GM18870 (cell line): ENCODE measurements around the gene SLC6A9.

Source experiments
- ATAC-seq: cut with Tn5 transposase; IDR thresholded peaks from one replicate; pipeline ENCODE4 v1.9.1; 2021; ENCODE audit warnings: moderate library complexity; ENCODE audit not compliant: unreplicated experiment

Gene SLC6A9

DNA sequence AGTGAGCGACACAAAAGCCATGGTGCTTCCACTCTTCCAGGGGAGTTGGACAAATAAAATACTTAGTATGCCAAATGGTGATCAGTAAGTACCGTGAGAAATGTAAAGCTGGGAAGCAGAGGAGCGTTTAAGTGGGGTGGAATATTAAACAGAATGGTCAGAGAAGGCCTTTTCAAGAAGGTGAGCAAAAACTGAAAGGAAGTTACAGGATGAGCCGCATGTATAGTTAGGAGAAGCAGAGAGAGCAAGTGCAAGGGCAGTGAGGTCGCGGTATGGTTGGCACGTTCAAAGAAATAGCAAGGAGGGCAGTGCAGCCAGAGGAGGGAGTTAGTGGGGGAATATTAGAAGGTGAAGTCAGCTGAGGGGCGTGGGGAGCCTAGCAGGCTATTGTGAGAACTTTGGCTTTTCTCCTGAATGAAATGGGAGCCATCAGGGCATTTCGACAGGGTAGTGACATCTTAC, 57.2 kb downstream of the SLC6A9 start:
- no peak for ATAC-seq

DNA sequence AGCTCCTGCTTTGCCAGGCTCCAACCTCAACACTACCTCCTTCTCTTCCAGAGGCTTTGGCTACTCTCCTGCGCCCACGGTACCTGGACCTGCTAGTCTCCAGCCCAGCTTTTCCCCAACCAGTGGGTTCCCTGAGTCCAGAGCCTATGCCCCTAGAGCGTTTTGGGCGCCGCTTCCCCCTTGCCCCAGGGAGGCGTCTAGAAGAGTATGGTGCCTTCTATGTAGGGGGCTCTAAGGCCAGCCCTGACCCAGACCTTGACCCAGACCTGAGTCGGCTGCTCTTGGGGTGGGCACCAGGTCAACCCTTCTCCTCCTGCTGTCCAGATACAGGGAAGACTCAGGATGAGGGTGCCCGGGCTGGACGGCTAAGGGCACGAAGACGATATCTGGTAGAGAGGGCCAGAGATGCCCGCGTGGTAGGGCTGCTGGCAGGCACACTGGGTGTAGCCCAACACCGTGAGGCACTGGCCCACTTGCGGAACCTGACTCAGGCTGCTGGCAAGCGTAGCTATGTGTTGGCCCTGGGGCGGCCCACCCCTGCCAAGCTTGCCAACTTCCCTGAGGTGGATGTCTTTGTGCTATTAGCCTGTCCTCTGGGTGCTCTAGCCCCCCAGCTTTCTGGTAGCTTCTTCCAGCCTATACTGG, 59.8 kb downstream of the SLC6A9 start:
- ATAC-seq = no peak

- no peak for ATAC-seq
These were observed 60.4 kb downstream of the SLC6A9 start for GRCh38 chr1:43970911-43971310.

GRCh38 chr1:43970502-43970901, 60.8 kb downstream of the SLC6A9 start:
- ATAC-seq = no peak

GRCh38 chr1:43969746-43970466, 61.4 kb downstream of the SLC6A9 start, which contains the start of gene DPH2:
TSS of gene DPH2 (plus strand) at chr1:43970010. CDS start at chr1:43970176, 166 bp downstream.
- peak; percentile 73 for ATAC-seq

DNA sequence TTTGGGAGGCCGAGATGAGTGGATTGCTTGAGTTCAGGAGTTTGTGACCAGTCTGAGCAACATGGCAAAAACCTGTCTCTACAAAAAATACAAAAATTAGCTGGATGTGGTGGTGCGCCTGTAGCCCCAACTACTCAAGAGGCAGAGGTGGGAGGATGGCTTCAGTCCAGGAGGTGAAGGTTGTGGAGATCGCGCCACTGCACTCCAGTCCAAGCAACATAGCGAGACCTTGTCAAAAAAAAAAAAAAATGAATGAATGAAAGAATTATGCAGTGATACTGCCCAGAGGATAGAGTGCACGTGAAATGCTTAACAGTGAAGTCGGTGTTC, 61.9 kb downstream of the SLC6A9 start:
- peak; percentile 4 for ATAC-seq

DNA sequence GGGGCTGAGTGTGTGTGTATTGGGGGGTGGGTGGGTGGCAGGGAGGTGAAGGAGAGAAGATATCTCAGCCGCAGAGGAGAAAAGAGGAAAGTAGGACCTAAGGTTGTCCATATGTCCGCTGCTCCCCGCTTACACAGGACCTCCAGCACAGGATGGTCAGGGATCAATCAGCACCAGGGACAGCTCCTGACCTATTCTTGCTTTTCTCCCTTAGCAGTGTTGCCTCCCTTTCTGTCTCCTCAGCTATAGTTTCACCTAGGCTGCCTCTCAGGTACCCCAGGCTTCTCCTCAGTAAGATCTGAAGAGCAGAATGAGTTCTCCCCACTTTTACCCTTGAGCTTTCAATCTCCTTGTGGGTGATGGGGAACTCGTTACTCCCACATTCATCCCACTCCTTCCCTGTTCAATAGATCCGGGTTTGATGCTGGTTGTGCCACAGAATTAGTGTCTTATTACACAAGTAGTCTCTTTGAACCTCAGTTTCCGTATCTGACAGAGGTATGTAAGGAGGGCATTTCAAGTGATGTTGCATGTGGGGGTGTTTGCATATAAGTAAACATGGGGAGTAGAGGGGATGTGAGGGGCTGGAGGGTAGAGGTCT, 62.8 kb downstream of the SLC6A9 start:
- no peak for ATAC-seq

DNA sequence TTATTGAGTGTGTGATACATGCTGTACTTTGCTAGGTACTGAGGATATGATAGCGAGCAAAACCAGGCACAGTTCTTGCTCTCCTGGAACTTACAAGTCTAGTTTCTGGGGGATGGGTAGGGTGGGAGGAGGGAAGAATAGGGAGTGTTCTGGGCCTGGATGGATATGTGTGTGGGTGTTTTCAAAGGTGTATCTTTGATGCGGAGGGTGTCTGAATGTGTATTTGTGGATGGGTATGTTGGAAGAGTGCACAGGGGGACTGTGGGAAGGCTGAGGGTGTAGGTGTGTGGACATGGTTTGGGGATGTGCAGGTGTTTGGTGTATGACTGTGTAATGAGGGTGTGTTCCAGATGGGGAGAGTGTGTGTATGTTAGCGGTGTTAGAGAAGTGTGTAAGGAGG, 65.9 kb downstream of the SLC6A9 start:
- ATAC-seq = no peak

- ATAC-seq = no peak
These were observed 67.4 kb downstream of the SLC6A9 start for GRCh38 chr1:43963890-43964289.

GRCh38 chr1:43963006-43963405, 68.3 kb downstream of the SLC6A9 start:
- ATAC-seq = no peak

DNA sequence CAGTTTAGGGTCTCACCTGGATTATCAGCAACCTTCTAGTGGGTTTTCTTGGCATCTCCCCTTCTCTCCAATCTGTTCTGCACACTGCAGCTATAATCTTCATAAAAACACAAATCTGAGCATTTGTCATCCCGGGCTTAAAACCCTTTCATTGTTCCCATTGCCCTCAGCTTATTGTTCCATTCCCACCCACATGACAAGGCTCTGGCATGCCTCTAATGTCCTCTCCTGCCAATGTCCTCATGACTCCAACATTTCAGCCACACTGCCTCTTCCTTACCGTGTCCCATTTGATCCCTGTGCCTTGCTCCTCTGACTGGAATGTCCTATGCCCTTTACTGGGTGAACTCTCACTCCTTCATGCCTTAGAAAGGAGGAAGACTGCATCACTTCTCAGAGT, 68.9 kb downstream of the SLC6A9 start:
- ATAC-seq = no peak

DNA sequence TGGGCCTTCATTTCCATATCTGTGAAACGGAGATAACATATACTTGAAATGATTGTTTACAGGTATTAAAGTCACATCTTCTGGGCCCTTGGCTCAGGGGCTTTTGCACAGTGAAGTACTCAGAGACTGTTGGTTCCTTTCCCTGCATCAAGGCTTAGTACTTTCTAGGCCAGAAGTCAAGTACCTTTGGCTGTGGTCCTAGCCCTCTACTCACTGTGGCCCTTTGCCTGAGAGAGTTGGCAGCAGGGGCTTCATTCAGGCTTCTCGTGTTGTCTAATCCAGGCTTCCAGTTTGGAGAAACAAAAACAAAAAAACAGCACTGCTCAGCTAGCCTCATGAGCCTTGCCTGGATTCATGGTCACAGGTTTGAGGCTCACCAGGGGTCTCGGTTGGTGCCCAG, 69.6 kb downstream of the SLC6A9 start:
- ATAC-seq = no peak

GRCh38 chr1:43960798-43961197, 70.5 kb downstream of the SLC6A9 start:
- no peak for ATAC-seq

GRCh38 chr1:43958351-43959255, 72.7 kb downstream of the SLC6A9 start:
- ATAC-seq = no peak

DNA sequence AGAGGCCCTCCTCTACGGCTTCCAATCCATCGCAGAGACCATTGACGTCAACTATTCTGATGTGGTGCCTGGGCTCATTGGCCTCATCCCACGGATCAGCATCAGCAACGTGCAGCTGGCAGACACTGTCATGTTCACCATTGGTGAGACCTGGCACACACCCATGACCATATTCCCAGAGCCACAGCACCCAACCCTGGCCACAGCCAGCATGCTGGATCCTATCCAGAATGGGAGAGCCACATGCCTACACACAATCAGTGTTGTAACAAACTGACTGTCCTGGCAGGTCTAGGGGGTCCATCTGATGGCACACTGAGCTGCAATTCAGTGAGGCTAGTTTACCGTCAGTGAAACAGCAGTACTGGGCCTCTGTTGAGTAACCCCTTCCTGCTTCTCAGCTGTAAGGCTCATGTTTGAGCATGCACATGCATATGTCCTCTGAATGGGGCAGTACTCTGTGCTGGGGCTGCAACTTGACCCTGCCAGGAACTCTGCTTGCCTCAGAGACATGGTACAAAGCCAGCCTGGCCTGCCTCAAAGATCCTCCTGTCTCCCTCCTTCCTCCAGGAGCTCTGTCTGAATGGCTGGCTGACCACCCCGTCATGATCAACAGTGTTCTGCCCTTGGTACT, 73.7 kb downstream of the SLC6A9 start:
- ATAC-seq = no peak

DNA sequence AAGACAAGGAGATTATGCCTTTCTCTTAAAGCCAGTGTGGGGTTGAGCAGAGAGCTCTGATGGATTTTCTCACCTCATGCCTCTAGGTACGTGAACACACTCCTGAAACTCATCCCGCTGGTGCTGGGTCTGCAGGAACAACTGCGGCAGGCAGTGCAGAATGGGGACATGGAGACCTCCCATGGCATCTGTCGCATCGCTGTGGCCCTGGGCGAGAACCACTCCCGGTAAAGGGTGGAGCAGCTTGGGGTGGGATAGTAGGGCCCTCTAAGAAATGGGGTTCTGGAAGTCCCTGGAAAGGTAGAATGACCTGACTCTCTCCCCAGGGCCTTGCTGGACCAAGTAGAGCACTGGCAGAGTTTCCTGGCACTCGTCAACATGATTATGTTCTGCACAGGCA, 75.0 kb downstream of the SLC6A9 start:
- no peak for ATAC-seq

- no peak for ATAC-seq
These were observed 77.2 kb downstream of the SLC6A9 start for GRCh38 chr1:43954036-43954435.

DNA sequence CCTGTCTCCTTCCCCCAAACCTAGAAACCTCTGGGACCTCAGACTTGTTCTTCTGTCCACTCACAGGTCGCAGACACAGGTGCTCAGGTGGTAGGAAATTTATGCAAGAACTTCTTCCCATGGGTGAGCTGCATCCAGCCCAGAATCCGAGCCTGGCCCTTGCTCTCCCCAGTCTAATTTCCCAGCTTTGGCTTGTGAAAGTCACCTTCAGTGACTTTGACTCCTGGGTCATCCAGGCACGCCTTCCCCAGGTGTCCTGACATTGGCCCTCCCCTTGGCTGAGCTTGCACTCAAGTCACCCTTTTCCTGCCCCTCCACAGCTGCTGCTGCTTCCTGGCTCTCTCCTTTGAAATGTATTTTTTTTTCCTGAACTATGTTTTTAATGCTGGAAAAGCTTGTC, 77.9 kb downstream of the SLC6A9 start:
- ATAC-seq = no peak

DNA sequence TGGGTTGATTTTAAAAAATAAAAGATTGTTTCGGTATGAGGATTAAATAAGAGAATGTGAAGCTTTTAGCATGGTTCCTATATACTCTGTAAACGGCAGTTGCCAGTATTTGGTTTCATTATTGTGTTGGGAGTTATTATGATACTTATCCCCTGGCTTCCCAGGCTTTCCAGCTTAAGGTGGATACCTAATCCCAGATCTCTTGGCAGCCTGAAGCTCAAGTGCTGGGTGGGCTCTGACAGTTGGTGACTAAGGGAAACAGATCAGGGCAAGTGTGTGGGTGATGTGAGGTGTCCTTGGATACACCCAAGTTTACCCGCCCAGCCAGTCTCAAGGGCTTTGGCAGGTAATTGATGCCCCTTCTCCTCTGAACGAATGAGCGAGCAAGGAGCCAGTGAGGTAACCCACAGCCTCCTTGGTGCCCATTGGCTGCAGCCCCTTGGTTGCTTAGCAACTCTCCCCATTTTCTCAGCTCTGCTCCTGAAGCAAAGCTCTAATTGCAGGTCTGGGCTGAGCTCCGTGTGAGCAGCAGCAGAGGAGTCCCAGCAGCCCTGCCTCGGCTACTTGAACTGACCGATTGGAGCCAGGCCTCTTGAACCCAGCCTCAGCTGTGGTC, 78.4 kb downstream of the SLC6A9 start:
- ATAC-seq = no peak
